K562 (cell line): ENCODE data around the gene FABP7.

Source experiments
- BMI1 ChIP-seq: fragments of 150-350 bp; IDR thresholded peaks from 2 replicates; pipeline ENCODE4 v1.6.1; 2014; ENCODE audit warnings: low read length
- EGR1 ChIP-seq: fragments of 450-650 bp; conservative IDR thresholded peaks from 2 replicates; pipeline ENCODE4 v1.6.1; 2017; ENCODE audit warnings: mild to moderate bottlenecking
- ERF ChIP-seq: fragments of 450-650 bp; formaldehyde crosslinking; IDR thresholded peaks from 2 replicates; pipeline ENCODE4 v1.4.0; 2020; ENCODE audit warnings: mild to moderate bottlenecking, mixed read lengths
- GTF2A2 ChIP-seq: IDR thresholded peaks from 2 replicates; pipeline ENCODE4 v1.6.1; 2016; ENCODE audit warnings: mild to moderate bottlenecking, missing genetic modification characterization, missing compliant biosample characterization
- HIVEP1 ChIP-seq: fragments of 250-450 bp; sonication (Bioruptor Pico); IDR thresholded peaks from 2 replicates; pipeline ENCODE4 v1.4.0; 2020; ENCODE audit warnings: mild to moderate bottlenecking
- NCOA1 ChIP-seq: fragments of 450-650 bp; IDR thresholded peaks from 2 replicates; pipeline ENCODE4 v1.6.1; 2016; ENCODE audit warnings: low read depth
- NFYB ChIP-seq: IDR thresholded peaks from 2 replicates; pipeline ENCODE4 v1.6.1; 2011; ENCODE audit warnings: mild to moderate bottlenecking, moderate library complexity; ENCODE audit not compliant: insufficient read length; ENCODE audit errors: extremely low read depth
- SP1 ChIP-seq: sonication (generic); formaldehyde crosslinking; IDR thresholded peaks from 2 replicates; pipeline ENCODE4 v1.8.1; 2022; ENCODE audit warnings: mild to moderate bottlenecking, missing genetic modification reagents
- TBP ChIP-seq: optimal IDR thresholded peaks from 2 replicates; pipeline ENCODE3; 2011; ENCODE audit warnings: low read depth, low read length, improper control_type of control experiment
- TRIM28 ChIP-seq: fragments of 450-650 bp; IDR thresholded peaks from 2 replicates; pipeline ENCODE4 v1.6.1; 2017
- ZNF780A ChIP-seq: fragments of 250-450 bp; sonication (Bioruptor Pico); IDR thresholded peaks from 2 replicates; pipeline ENCODE4 v1.5.0; 2021; ENCODE audit warnings: mild to moderate bottlenecking
- TF ChIP-seq, protein P1 (sequence below): fragments of 250-450 bp; sonication (Bioruptor Pico); IDR thresholded peaks from 2 replicates; pipeline ENCODE4 v1.5.0; 2020; ENCODE audit warnings: mild to moderate bottlenecking
- TF ChIP-seq, protein P2 (sequence below): fragments of 150-350 bp; IDR thresholded peaks from 2 replicates; pipeline ENCODE4 v1.6.1; 2014; ENCODE audit warnings: low read depth, mild to moderate bottlenecking, low read length, borderline replicate concordance
- TF ChIP-seq, protein P3 (sequence below): fragments of 250-450 bp; sonication (Bioruptor Pico); IDR thresholded peaks from 2 replicates; pipeline ENCODE4 v1.5.0; 2021

DNA sequence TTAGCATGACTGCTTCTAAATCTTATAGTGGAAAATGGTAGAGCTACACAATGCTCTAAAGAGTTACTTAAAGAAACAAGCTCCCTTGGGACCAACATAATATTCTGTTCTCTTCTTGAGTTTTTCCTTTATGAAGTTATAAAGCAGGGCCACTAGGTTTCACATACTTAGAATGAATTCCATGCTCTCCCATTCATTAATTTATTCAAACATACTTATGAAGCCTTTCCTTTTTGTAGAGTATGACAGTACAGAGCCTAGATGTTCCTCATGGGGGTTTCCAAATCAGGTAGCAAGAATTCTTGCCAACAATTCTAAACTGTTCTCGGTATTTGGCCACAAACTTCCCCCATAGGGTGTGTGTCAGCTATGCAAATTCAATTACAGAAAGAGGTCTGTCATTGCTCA is 20.6 kb upstream of the FABP7 start:
- TF ChIP-seq SP1 (CRISPR knock-in tag) (no peak), NCOA1 (no peak), HIVEP1 (CRISPR knock-in tag) (no peak), NFYB (no peak), ZNF780A (CRISPR knock-in tag) (no peak), ERF (no peak), BMI1 (no peak), GTF2A2 (no peak), TRIM28 (no peak), TBP (no peak), EGR1 (no peak)
- TF ChIP-seq, protein P1, sequence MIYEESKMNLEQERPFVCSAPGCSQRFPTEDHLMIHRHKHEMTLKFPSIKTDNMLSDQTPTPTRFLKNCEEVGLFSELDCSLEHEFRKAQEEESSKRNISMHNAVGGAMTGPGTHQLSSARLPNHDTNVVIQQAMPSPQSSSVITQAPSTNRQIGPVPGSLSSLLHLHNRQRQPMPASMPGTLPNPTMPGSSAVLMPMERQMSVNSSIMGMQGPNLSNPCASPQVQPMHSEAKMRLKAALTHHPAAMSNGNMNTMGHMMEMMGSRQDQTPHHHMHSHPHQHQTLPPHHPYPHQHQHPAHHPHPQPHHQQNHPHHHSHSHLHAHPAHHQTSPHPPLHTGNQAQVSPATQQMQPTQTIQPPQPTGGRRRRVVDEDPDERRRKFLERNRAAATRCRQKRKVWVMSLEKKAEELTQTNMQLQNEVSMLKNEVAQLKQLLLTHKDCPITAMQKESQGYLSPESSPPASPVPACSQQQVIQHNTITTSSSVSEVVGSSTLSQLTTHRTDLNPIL (CRISPR knock-in tag): no peak
- TF ChIP-seq, protein P2, sequence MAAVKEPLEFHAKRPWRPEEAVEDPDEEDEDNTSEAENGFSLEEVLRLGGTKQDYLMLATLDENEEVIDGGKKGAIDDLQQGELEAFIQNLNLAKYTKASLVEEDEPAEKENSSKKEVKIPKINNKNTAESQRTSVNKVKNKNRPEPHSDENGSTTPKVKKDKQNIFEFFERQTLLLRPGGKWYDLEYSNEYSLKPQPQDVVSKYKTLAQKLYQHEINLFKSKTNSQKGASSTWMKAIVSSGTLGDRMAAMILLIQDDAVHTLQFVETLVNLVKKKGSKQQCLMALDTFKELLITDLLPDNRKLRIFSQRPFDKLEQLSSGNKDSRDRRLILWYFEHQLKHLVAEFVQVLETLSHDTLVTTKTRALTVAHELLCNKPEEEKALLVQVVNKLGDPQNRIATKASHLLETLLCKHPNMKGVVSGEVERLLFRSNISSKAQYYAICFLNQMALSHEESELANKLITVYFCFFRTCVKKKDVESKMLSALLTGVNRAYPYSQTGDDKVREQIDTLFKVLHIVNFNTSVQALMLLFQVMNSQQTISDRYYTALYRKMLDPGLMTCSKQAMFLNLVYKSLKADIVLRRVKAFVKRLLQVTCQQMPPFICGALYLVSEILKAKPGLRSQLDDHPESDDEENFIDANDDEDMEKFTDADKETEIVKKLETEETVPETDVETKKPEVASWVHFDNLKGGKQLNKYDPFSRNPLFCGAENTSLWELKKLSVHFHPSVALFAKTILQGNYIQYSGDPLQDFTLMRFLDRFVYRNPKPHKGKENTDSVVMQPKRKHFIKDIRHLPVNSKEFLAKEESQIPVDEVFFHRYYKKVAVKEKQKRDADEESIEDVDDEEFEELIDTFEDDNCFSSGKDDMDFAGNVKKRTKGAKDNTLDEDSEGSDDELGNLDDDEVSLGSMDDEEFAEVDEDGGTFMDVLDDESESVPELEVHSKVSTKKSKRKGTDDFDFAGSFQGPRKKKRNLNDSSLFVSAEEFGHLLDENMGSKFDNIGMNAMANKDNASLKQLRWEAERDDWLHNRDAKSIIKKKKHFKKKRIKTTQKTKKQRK: no peak
- TF ChIP-seq, protein P3, sequence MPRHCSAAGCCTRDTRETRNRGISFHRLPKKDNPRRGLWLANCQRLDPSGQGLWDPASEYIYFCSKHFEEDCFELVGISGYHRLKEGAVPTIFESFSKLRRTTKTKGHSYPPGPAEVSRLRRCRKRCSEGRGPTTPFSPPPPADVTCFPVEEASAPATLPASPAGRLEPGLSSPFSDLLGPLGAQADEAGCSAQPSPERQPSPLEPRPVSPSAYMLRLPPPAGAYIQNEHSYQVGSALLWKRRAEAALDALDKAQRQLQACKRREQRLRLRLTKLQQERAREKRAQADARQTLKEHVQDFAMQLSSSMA: no peak
